ENCODE results near the gene GAN. TPM values are rescaled to one million over a fixed set of nuclear protein-coding genes. Genes with fewer than 3 reads are reported as not detected.

The GAN gene
- total RNA-seq, 4 donors from 2014 or later = 8.7 to 12.8 (median 9.5) TPM

DNA sequence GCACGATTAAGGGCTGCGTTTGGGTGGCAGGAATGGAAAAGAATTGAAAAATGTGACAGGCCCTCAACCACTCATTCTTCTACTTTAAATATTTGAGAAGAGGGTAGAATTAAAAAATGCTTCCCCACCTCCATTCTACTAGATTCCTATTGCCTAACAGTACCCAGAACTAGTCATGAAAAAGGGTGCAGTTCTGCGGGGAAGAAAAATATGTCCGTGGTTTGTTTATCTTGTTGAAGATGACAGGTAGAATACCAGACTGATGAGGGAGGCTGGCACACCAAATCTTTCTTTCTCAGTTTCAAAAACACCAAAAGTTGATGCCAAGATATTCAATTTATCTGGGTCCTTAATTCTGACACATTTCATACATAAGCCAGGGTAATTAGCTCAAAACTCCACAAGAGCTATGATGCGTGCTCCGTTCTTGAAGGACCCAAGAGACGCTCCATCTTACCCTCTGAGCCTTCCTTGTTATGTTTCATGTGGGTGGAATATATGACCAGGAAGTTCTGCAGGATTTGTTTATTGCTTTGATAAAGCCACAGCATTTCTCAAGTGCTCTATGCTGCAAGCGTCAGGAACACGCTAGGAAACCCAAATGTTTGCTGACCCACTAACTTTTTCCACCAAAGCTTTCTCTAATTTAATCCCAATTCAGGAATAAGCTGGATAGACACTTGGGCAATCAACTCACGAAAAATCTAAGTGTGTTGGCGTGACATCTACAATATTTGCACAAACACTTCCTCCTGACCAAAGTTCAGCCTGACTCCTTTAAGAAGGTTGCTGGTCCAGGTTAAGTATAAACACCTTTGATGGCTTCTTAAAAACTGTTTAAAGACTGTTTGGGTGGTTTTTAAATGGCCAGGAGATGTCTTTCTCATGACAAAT, 20.6 kb upstream of the GAN start:
- no peak for DNase-seq
- no peaks in the 10 kb centered on the region for H3K27me3 ChIP-seq
- TF ChIP-seq, protein P1, sequence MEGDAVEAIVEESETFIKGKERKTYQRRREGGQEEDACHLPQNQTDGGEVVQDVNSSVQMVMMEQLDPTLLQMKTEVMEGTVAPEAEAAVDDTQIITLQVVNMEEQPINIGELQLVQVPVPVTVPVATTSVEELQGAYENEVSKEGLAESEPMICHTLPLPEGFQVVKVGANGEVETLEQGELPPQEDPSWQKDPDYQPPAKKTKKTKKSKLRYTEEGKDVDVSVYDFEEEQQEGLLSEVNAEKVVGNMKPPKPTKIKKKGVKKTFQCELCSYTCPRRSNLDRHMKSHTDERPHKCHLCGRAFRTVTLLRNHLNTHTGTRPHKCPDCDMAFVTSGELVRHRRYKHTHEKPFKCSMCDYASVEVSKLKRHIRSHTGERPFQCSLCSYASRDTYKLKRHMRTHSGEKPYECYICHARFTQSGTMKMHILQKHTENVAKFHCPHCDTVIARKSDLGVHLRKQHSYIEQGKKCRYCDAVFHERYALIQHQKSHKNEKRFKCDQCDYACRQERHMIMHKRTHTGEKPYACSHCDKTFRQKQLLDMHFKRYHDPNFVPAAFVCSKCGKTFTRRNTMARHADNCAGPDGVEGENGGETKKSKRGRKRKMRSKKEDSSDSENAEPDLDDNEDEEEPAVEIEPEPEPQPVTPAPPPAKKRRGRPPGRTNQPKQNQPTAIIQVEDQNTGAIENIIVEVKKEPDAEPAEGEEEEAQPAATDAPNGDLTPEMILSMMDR (IDR thresholded peaks at IDR 0.05) = no peak
- TF ChIP-seq POLR2A (IDR thresholded peaks at IDR 0.05) = no peak
- H3K27ac ChIP-seq = no peak overlapping the region
- H3K4me3 ChIP-seq (replicated peaks in 1 of 3) = no peak overlapping the region
- intact Hi-C loops (cut with DNase I) = no loop called here
- 77 to 78% methylated on average over 11 of the region's 11 CpGs for WGBS, 2 donors
- H3K4me1 ChIP-seq = no peaks in the 10 kb centered on the region
- no peaks in the 10 kb centered on the region for H3K9me3 ChIP-seq
- H3K36me3 ChIP-seq = no peaks in the 10 kb centered on the region

DNA sequence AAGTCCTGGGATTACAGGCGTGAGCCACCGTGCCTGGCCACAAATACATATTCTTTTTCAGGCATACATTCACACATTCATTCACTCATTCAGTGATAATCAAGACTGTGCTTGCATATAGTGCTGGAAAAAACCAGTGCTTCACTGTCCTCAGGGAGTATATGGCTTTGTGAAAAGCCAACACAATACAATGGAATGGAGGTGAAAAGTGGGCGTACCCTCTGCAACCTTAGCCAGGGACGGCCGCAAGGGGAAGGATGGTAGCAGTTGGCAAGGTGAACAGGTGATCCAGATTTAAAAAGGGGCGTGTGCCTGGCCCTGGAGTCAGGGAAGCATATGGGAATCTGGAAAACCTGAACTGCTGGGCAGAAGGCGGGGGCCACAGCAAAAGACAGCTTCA, 18.1 kb upstream of the GAN start:
- H3K27ac ChIP-seq = no peak overlapping the region
- DNase-seq = no peak
- no peaks in the 10 kb centered on the region for H3K36me3 ChIP-seq
- H3K4me3 ChIP-seq (replicated peaks in 1 of 3) = no peak overlapping the region
- no peaks in the 10 kb centered on the region for H3K4me1 ChIP-seq
- WGBS, 2 donors = 83 to 87% methylated on average over 7 of the region's 7 CpGs
- H3K27me3 ChIP-seq = no peaks in the 10 kb centered on the region
- intact Hi-C loops (cut with DNase I) = no loop called here
- no peaks in the 10 kb centered on the region for H3K9me3 ChIP-seq
- TF ChIP-seq, protein P1 (IDR thresholded peaks at IDR 0.05) = no peak
- TF ChIP-seq POLR2A (IDR thresholded peaks at IDR 0.05) = no peak

DNA sequence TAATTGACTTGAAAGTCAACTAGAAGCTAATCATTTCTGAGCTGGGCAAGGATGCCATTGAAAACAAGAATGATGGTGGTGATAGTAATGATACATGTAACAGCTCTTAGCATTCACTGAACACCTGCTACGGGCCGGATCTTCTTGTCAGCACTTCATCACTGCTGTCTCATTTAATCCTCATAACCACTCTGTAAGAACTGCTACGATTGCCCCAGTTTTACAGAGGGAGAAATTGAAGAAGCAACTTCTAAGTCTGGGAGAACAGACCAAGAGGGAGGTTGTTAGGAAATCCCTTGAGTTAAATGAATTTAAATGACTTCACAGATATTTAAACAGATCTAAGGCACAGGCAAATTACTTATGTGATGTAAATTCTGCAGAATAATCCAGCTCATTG, 7.0 kb upstream of the GAN start:
- intact Hi-C loops (cut with DNase I) = no loop called here
- H3K36me3 ChIP-seq = no peaks in the 10 kb centered on the region
- no peaks in the 10 kb centered on the region for H3K4me1 ChIP-seq
- H3K9me3 ChIP-seq = no peaks in the 10 kb centered on the region
- DNase-seq = no peak
- H3K27ac ChIP-seq = no peak overlapping the region
- TF ChIP-seq, protein P1 (IDR thresholded peaks at IDR 0.05) = no peak
- TF ChIP-seq POLR2A (IDR thresholded peaks at IDR 0.05) = no peak
- no peak overlapping the region for H3K4me3 ChIP-seq (replicated peaks in 1 of 3)
- H3K27me3 ChIP-seq = no peaks in the 10 kb centered on the region
- WGBS, 2 donors = 88 to 93% methylated on average over 3 of the region's 3 CpGs

DNA sequence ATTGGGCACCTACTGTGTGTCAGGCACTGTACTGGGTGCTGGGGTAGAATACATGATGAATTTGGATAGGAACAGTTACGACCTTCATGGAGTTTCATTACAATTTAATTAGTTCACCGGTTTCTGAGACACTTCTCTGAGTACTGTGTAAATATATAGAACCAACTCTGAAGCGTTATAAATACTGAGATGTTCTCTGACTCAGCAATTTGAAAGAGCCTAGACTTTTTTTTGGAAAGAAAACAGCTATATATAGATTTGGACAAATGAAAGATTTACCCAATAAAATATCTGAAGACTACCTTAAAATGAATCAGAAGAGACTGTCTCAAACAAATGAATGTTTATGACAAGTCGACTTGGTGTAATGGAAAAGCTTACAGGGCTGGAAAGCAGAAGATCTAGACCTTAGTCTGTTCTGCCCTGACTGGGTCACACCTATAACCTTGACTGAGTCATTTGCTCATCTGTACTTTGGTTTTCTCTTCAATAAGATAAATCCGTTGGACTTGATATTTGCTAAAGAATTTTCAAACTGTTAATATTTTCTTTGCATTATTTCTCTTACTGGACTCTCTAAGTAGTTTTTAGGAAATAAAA, 4.6 kb upstream of the GAN start:
- no peak for DNase-seq
- no peak overlapping the region for H3K27ac ChIP-seq
- peaks cover 10% of the 10 kb centered on the region in 2 donors for H3K4me1 ChIP-seq
- H3K27me3 ChIP-seq = no peaks in the 10 kb centered on the region
- H3K4me3 ChIP-seq (replicated peaks in 1 of 3) = no peak overlapping the region
- H3K9me3 ChIP-seq = no peaks in the 10 kb centered on the region
- intact Hi-C loops (cut with DNase I) = loop anchor here (10.0 kb wide), 2 partner anchors 215 to 305 kb away; partner anchors contain the start of genes CENPN, CMC2 and GCSH
- H3K36me3 ChIP-seq = no peaks in the 10 kb centered on the region
- WGBS, 2 donors = 84 to 88% methylated on average over 5 of the region's 5 CpGs
- TF ChIP-seq POLR2A (IDR thresholded peaks at IDR 0.05) = no peak
- TF ChIP-seq, protein P1 (IDR thresholded peaks at IDR 0.05) = no peak

DNA sequence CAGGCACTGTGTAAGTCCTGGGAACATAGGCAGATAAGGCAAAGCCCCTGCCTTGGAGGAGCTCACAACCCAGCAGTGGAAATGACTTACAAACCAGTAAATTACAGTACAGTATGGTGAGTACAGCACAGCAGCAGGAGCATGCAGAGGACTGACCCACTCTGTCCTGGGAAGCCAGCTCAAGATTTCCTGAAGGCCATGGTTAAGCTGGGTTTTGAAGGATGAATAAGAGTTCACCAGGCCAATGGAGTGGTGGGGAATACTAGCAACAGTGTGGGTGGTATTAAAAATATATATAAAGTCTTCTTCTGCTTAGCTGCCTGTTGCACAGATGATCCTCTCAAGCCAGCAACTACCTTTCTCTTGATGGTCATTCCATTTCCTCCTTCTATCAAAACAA, 3.0 kb upstream of the GAN start:
- no peak overlapping the region for H3K27ac ChIP-seq
- DNase-seq = no peak
- H3K36me3 ChIP-seq = no peaks in the 10 kb centered on the region
- TF ChIP-seq, protein P1 (IDR thresholded peaks at IDR 0.05) = no peak
- TF ChIP-seq POLR2A (IDR thresholded peaks at IDR 0.05) = no peak
- H3K4me1 ChIP-seq = peaks cover 15 to 18% of the 10 kb centered on the region in 2 donors
- H3K4me3 ChIP-seq (replicated peaks in 1 of 3) = no peak overlapping the region
- H3K27me3 ChIP-seq = no peaks in the 10 kb centered on the region
- no peaks in the 10 kb centered on the region for H3K9me3 ChIP-seq
- intact Hi-C loops (cut with DNase I) = loop anchor here (10.0 kb wide), 2 partner anchors 217 to 307 kb away; partner anchors contain the start of genes CENPN, CMC2 and GCSH
